AG09319 (cell line): ENCODE data around the gene TRAIP.

Source experiments
- DNase-seq: peaks from one replicate; pipeline ENCODE4 v3.0.0-alpha.2; 2010; ENCODE audit warnings: low read depth; ENCODE audit errors: extremely low read depth
- TF ChIP-seq, protein P1 (sequence below): IDR thresholded peaks from 2 replicates; pipeline ENCODE4 v1.5.1; 2011; ENCODE audit warnings: low read depth, mild to moderate bottlenecking, inconsistent platforms, low read length, moderate library complexity

Gene TRAIP

DNA sequence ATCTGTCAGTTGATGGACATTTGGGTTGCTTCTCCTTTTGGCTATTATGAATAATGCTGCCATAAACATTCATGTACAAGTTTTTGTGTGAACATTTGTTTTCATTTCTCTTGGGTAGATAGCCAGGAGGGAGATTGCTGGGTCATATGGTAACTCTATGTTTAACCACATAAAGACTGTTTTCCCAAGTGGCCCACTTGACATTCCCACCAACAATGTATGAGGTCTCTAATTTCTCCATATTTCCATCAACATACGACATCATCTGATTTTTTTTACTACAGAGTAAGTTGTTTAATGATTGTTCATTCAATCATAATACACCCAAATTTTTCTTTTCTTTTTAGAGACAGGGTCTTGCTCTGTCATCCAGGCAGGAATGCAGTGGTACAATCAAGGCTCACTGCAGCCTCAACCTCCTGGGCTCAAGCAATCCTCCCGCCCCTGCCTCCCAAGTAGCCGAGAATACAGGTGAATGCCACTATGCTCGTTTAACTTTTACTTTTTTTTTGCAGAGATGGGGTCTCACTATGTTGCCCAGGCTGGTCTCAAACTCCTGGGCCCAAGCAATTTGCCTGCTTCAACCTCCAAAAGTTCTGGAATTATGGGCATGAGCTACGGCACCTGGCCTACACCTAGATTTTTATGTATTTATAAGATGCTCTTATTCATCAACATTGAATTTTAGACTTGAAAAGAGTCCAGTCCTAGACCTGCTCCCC, 76.8 kb downstream of the TRAIP start:
- TF ChIP-seq, protein P1, sequence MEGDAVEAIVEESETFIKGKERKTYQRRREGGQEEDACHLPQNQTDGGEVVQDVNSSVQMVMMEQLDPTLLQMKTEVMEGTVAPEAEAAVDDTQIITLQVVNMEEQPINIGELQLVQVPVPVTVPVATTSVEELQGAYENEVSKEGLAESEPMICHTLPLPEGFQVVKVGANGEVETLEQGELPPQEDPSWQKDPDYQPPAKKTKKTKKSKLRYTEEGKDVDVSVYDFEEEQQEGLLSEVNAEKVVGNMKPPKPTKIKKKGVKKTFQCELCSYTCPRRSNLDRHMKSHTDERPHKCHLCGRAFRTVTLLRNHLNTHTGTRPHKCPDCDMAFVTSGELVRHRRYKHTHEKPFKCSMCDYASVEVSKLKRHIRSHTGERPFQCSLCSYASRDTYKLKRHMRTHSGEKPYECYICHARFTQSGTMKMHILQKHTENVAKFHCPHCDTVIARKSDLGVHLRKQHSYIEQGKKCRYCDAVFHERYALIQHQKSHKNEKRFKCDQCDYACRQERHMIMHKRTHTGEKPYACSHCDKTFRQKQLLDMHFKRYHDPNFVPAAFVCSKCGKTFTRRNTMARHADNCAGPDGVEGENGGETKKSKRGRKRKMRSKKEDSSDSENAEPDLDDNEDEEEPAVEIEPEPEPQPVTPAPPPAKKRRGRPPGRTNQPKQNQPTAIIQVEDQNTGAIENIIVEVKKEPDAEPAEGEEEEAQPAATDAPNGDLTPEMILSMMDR, result no peak
- DNase-seq, result no peak
